CD14-positive monocyte (primary cell): ENCODE data around the gene TRIM62. TPM values are rescaled to one million over a fixed set of nuclear protein-coding genes. Genes with fewer than 3 reads are reported as not detected.

Source experiments
- DNase-seq, 3 donors: peaks; one replicate each; pipeline ENCODE4 v3.0.0-alpha.2; 2011 to 2022
- H2AFZ ChIP-seq: 2 replicates; pipeline ENCODE4 v1.6.0; 2012; ENCODE audit warnings: mild to moderate bottlenecking, low read depth, low read length, inconsistent platforms; ENCODE audit not compliant: insufficient read depth, poor library complexity, severe bottlenecking
- H3K27ac ChIP-seq, 2 donors: 1 replicate in 1 of 2; 2 replicates in 1 of 2; pipeline ENCODE4 v1.5.1; 2012 to 2013; ENCODE audit warnings: low read length in 2 of 2, control low read depth in 1 of 2, inconsistent platforms in 1 of 2, low read depth in 1 of 2, mild to moderate bottlenecking in 1 of 2
- H3K27me3 ChIP-seq, 2 donors: one replicate each; pipeline versions ENCODE4 v1.6.0 to v1.6.1; 2011 to 2013; ENCODE audit warnings: low read length in 2 of 2; ENCODE audit not compliant: control insufficient read depth in 2 of 2, insufficient read depth in 2 of 2
- H3K36me3 ChIP-seq, 2 donors: replicated peaks in 1 of 2; 1 replicate in 1 of 2; 2 replicates in 1 of 2; pipeline versions ENCODE4 v1.5.1 to v1.6.1; 2012 to 2013; ENCODE audit warnings: low read length in 2 of 2, control low read depth in 1 of 2, inconsistent platforms in 1 of 2, mild to moderate bottlenecking in 1 of 2; ENCODE audit not compliant: insufficient read depth in 2 of 2, control insufficient read depth in 1 of 2
- H3K4me1 ChIP-seq, 2 donors: 1 replicate in 1 of 2; 2 replicates in 1 of 2; pipeline versions ENCODE4 v1.5.1 to v1.6.1; 2012 to 2013; ENCODE audit warnings: low read length in 2 of 2, control low read depth in 1 of 2, inconsistent platforms in 1 of 2, mild to moderate bottlenecking in 1 of 2, moderate library complexity in 1 of 2; ENCODE audit not compliant: insufficient read depth in 2 of 2, control insufficient read depth in 1 of 2
- H3K4me2 ChIP-seq: replicated peaks from 2 replicates; pipeline ENCODE3; 2012; ENCODE audit warnings: low read length, moderate library complexity, mild to moderate bottlenecking; ENCODE audit not compliant: poor library complexity, severe bottlenecking; ENCODE audit errors: extremely low read depth
- H3K4me3 ChIP-seq, 3 experiments: fragments of 200-600 bp in 1 of 3; sonication (generic) in 1 of 3; replicated peaks in 1 of 3; 1 replicate in 2 of 3; 2 replicates in 1 of 3; pipeline ENCODE4 v1.5.1; 2011 to 2013; ENCODE audit warnings: low read length in 3 of 3, mild to moderate bottlenecking in 3 of 3, control low read depth in 2 of 3, low read depth in 2 of 3, inconsistent platforms in 1 of 3, moderate library complexity in 1 of 3
- H3K79me2 ChIP-seq: 2 replicates; pipeline ENCODE4 v1.6.0; 2012; ENCODE audit warnings: mild to moderate bottlenecking, control low read depth, inconsistent platforms, low read length, moderate library complexity; ENCODE audit not compliant: insufficient read depth
- H3K9ac ChIP-seq: 2 replicates; pipeline ENCODE4 v1.6.0; 2017; ENCODE audit warnings: low read length, mild to moderate bottlenecking; ENCODE audit not compliant: insufficient read depth, poor library complexity, severe bottlenecking
- H3K9me3 ChIP-seq, 2 donors: replicated peaks in 1 of 2; 1 replicate in 1 of 2; 2 replicates in 1 of 2; pipeline versions ENCODE4 v1.5.1 to v1.6.1; 2012 to 2013; ENCODE audit warnings: low read length in 2 of 2, control low read depth in 1 of 2; ENCODE audit not compliant: control insufficient read depth in 1 of 2, insufficient read depth in 1 of 2
- H4K20me1 ChIP-seq: 2 replicates; pipeline ENCODE4 v1.6.0; 2012; ENCODE audit warnings: mild to moderate bottlenecking, low read length, control low read depth, moderate library complexity; ENCODE audit not compliant: insufficient read depth
- H3K27ac Mint-ChIP-seq, 7 donors: one replicate each; pipeline ENCODE4 v1.8.0; 2020; ENCODE audit warnings: mild to moderate bottlenecking in 7 of 7, mixed read lengths in 7 of 7, moderate library complexity in 6 of 7, inconsistent platforms in 2 of 7
- H3K27me3 Mint-ChIP-seq, 3 donors: one replicate each; pipeline ENCODE4 v1.8.0; 2021 to 2022; ENCODE audit warnings: low read depth in 3 of 3, mild to moderate bottlenecking in 3 of 3, mixed read lengths in 3 of 3, moderate library complexity in 3 of 3, inconsistent platforms in 1 of 3
- H3K36me3 Mint-ChIP-seq, 2 donors: one replicate each; pipeline ENCODE4 v1.8.0; 2020; ENCODE audit warnings: mixed read lengths in 2 of 2, inconsistent platforms in 1 of 2, mild to moderate bottlenecking in 1 of 2
- H3K4me1 Mint-ChIP-seq: one replicate; pipeline ENCODE4 v1.8.0; 2020; ENCODE audit warnings: mild to moderate bottlenecking, mixed read lengths
- H3K4me3 Mint-ChIP-seq, 2 donors: one replicate each; pipeline ENCODE4 v1.8.0; 2020; ENCODE audit warnings: mild to moderate bottlenecking in 2 of 2, mixed read lengths in 2 of 2, moderate library complexity in 1 of 2
- H3K9me3 Mint-ChIP-seq, 7 donors: one replicate each; pipeline ENCODE4 v1.8.0; 2020 to 2022; ENCODE audit warnings: mixed read lengths in 7 of 7, mild to moderate bottlenecking in 6 of 7, moderate library complexity in 6 of 7, inconsistent platforms in 2 of 7
- WGBS: methylation state at CpG from one replicate; pipeline ENCODE4 v1.1.5; 2013; ENCODE audit warnings: missing lambda C conversion rate; ENCODE audit not compliant: insufficient coverage; 5-methylcytosine and 5-hydroxymethylcytosine counted together
- intact Hi-C, 2 donors: fragments of 100-400 bp; cut with micrococcal nuclease; formaldehyde crosslinking; loops; one replicate each; pipeline versions ENCODE4 v1.15.0 to v1.15.1; 2023
- polyA plus RNA-seq, 3 donors: library from polyadenylated mRNA; depleted of rRNA in 1 of 3; unstranded in 2 of 3; stranded (reverse) in 1 of 3; fragments of 300-500 nt in 2 of 3; fragments of >200 nt in 1 of 3; fragmentation: Illumina TruSeq in 2 of 3; gene quantifications; 1 replicate in 2 of 3; 2 replicates in 1 of 3; pipeline ENCODE4 v1.2.3, GENCODE V29; 2012 to 2021
- TF ChIP-seq, protein P1 (sequence below): fragments of 200-600 bp; IDR thresholded peaks from one replicate; pipeline ENCODE4 v1.8.0; 2022; ENCODE audit warnings: antibody characterized with exemption, mild to moderate bottlenecking

TRIM62 gene
- polyA plus RNA-seq, 3 donors = 1.7 to 8.1 (median 2.1) TPM

- Histone ChIP-seq H3K4me2 (no peak overlapping the region), H3K4me1 (no peaks in the 10 kb centered on the region), H3K36me3 (peaks cover 14 to 34% of the 10 kb centered on the region in 2 donors), H4K20me1 (no peaks in the 10 kb centered on the region), H3K9ac (no peak overlapping the region), H3K27me3 (no peaks in the 10 kb centered on the region), H2AFZ (no peak overlapping the region), H3K9me3 (no peaks in the 10 kb centered on the region), H3K79me2 (no peaks in the 10 kb centered on the region), H3K4me3 (no peak overlapping the region), H3K27ac (no peak overlapping the region)
- no peak overlapping the region for H3K4me3 Mint-ChIP-seq
- peaks cover 0 to 6% (median 0%) of the 10 kb centered on the region in 3 donors for H3K27me3 Mint-ChIP-seq
- TF ChIP-seq, protein P1, sequence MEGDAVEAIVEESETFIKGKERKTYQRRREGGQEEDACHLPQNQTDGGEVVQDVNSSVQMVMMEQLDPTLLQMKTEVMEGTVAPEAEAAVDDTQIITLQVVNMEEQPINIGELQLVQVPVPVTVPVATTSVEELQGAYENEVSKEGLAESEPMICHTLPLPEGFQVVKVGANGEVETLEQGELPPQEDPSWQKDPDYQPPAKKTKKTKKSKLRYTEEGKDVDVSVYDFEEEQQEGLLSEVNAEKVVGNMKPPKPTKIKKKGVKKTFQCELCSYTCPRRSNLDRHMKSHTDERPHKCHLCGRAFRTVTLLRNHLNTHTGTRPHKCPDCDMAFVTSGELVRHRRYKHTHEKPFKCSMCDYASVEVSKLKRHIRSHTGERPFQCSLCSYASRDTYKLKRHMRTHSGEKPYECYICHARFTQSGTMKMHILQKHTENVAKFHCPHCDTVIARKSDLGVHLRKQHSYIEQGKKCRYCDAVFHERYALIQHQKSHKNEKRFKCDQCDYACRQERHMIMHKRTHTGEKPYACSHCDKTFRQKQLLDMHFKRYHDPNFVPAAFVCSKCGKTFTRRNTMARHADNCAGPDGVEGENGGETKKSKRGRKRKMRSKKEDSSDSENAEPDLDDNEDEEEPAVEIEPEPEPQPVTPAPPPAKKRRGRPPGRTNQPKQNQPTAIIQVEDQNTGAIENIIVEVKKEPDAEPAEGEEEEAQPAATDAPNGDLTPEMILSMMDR = no peak
- intact Hi-C loops = no loop called here
- H3K36me3 Mint-ChIP-seq = peaks cover 19 to 39% of the 10 kb centered on the region in 2 donors
- WGBS = 100% methylated on average over 2 of the region's 4 CpGs
- H3K27ac Mint-ChIP-seq = peak overlapping the region in 1 of 7 donors; percentile 43
- DNase-seq = no peak
- H3K4me1 Mint-ChIP-seq = no peaks in the 10 kb centered on the region
- H3K9me3 Mint-ChIP-seq = no peaks in the 10 kb centered on the region
Observed at GRCh38 chr1:33143176-33143575, 38.7 kb downstream of the TRIM62 start.

GRCh38 chr1:33142483-33143064 is 39.3 kb downstream of the TRIM62 start:
- peaks cover 19 to 34% of the 10 kb centered on the region in 2 donors for H3K36me3 Mint-ChIP-seq
- no peak for DNase-seq
- Histone ChIP-seq H3K27ac (no peak overlapping the region), H3K27me3 (no peaks in the 10 kb centered on the region), H3K4me2 (no peak overlapping the region), H3K36me3 (peaks cover 11 to 32% of the 10 kb centered on the region in 2 donors), H3K4me1 (no peaks in the 10 kb centered on the region), H3K79me2 (no peaks in the 10 kb centered on the region), H2AFZ (no peak overlapping the region), H4K20me1 (no peaks in the 10 kb centered on the region), H3K9me3 (no peaks in the 10 kb centered on the region), H3K9ac (no peak overlapping the region), H3K4me3 (no peak overlapping the region)
- H3K4me3 Mint-ChIP-seq = no peak overlapping the region
- no peaks in the 10 kb centered on the region for H3K4me1 Mint-ChIP-seq
- peaks cover 0 to 6% (median 0%) of the 10 kb centered on the region in 3 donors for H3K27me3 Mint-ChIP-seq
- no CpG with 5 or more reads among the region's 7 CpGs for WGBS
- H3K27ac Mint-ChIP-seq = no peak overlapping the region
- H3K9me3 Mint-ChIP-seq = no peaks in the 10 kb centered on the region
- intact Hi-C loops = no loop called here
- TF ChIP-seq, protein P1 = no peak
